Posterior cingulate gyrus (tissue), 11 donors: ENCODE results near the gene OPCML.
A peak's percentile ranks its signal among the peaks of the same experiment; 100 is the strongest.

Experiments
- DNase-seq, 10 donors: peaks; one replicate each; pipeline versions ENCODE4 v3.0.0 to v3.0.0-alpha.2; 2020 to 2021; ENCODE audit warnings: mixed read lengths in 3 of 10
- intact Hi-C: fragments of 100-400 bp; cut with DNase I; formaldehyde crosslinking; loops from one replicate; pipeline ENCODE4 v1.15.1; 2023

The OPCML gene

GRCh38 chr11:132888226-132888625, 644.1 kb downstream of the OPCML start:
- DNase-seq, result no peak
- intact Hi-C loops, result no loop called here

DNA sequence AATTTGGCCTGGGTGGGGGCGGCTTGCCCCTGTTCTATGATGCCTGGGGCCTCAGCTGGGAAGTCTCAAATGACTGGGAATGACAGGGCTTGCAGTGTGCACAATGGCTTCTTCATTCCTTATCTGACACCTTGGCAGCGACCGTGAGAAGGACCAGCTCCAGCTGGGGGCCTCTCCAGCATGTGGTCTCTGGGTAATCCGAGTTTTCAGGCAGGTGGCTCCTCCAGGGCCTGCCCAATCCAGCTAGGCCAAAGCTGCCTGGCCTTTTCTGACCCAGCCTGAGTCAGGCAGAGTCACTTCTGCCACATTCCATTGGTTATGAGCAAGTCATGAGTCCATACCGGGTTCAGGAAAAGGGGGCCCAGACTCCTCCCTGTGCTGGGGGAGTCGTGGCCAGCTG, 646.0 kb downstream of the OPCML start:
- intact Hi-C loops, result no loop called here
- DNase-seq, result no peak

GRCh38 chr11:132883241-132883640, 649.1 kb downstream of the OPCML start:
- intact Hi-C loops, result no loop called here
- DNase-seq, result no peak

DNA sequence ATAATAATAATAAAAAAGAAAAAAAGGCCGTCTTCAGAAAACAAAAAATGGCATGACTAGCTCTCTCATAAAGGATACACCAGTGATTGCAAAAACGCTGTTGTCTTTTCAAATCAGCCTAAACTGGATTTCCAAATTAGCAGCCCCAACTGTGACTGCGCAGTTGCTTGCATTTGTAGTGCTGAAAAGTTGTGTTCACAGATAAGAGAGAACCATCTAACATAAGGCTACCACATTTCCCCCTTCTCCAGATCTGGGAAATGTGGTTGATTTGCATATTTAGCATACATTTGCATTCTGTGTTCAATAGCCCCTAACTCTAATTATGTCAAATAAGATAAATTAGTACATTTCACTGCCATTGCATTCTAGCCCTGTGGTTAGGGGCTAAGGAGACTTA, 650.7 kb downstream of the OPCML start:
- intact Hi-C loops, result no loop called here
- DNase-seq, result no peak

GRCh38 chr11:132878111-132878510, 654.2 kb downstream of the OPCML start:
- DNase-seq, result no peak
- intact Hi-C loops, result no loop called here

DNA sequence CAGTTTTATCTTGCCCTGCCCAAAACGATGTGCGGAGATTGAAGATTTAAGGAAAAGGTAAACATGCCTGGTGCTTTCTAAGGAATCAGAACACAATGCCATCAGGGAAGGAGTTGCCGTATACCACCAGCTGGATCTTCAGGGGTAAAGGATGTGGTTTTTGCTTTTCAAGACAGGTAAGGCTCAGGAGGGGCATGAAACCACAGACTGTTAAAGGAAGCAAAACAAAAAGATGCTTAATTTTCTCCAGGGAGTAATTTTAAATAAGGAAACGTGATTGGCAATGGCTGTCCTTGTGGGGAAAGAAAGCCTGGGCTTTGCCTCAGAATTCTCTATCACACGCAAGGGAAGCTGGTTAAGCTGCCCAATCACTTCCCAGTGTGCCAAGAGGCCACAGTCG, 655.6 kb downstream of the OPCML start:
- intact Hi-C loops, result no loop called here
- DNase-seq, result no peak

DNA sequence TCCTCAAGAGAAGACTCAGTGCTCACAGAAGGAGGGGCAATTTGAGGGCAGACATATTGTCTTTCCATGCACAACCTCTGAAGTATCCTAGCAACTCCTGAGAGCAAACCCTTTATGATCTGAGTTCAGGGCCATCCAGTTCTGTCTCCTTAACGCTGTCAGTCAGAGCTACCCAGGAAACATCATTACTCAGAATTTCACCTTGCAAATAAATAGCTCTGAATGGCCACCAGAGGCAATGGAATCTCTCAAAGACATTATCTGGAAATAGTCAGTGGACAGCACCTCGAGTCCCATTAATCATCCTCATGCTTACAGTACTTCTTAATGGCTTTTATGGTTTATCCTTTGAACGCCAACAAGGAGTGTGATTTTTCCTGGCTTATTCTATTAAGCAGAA, 656.1 kb downstream of the OPCML start:
- no peak for DNase-seq
- intact Hi-C loops, result no loop called here

DNA sequence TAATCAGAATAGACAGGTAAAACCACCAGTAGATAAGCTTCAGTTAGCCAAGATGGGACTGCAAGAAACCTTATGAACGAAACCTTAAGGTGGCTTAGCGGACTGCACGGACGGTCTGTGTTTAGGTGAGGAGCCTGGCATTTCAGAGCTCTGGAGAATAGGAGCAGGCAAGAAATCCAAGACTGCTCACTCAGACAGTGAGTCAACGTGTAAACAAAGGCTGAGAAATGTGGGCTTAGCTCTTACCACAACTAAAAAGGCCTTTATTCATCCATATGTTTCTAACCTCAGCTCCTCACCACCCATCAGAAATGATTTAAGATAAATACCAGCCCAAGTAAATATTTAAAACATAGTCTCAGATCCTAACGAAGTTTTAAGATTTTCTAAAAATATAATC, 657.7 kb downstream of the OPCML start:
- DNase-seq, result no peak
- intact Hi-C loops, result no loop called here

DNA sequence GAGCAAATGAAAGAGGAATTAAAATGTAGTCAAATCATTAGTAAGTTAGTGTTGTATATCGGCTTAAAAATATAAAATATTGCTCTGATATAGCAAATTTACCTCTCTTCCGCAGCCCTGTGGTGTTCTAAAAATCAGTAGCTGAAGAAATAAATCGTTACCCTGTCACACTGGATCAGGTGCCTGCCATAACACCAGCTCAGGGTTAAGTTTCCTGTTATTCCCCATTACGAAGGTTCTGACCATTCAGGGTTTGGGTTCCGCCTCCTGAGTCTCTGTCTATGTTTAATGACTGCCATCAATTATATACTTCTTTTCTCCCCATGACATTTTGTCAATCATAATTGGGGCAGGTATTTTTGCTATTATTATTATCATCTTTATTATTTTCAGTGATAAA, 658.5 kb downstream of the OPCML start:
- intact Hi-C loops, result no loop called here
- DNase-seq, result no peak

GRCh38 chr11:132872211-132872610, 660.1 kb downstream of the OPCML start:
- intact Hi-C loops, result no loop called here
- DNase-seq, result peak in 2 of 10 donors; percentile 77 to 83

DNA sequence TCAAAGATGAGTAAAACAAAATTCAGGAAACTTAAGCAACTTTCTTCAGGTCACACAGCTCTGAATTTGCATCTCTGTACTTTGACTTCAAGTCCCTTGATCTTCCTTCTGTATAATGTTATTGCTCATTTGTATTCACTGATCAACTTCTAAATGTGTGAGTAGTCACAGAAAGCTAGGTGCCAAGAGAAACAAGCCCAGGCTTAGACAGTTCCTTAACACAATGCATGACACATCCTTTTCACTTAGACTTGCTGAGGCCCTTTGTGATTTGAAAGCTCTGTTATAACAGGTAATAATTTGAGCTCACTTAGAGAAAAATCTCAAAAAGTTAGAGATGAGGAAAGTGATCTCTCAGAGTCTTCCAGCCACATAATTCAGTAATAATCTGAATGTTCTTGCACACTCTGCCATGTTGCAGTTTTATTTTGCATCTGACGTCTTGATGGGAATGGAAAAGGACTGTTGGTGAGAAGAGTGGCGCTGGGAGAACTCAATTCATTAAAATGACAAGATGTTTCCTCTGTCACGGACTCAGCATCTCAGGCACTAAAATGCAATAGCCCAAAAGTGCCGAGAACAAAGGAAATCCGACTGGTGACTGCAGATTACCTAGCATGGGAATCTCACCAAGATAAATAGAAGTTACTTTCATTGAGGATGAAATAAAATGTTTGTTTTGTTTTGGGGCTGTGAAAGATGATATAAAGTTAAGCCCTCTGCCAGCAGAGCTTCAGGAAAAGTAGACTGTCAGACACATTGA, 665.3 kb downstream of the OPCML start:
- no peak for DNase-seq
- intact Hi-C loops, result no loop called here

DNA sequence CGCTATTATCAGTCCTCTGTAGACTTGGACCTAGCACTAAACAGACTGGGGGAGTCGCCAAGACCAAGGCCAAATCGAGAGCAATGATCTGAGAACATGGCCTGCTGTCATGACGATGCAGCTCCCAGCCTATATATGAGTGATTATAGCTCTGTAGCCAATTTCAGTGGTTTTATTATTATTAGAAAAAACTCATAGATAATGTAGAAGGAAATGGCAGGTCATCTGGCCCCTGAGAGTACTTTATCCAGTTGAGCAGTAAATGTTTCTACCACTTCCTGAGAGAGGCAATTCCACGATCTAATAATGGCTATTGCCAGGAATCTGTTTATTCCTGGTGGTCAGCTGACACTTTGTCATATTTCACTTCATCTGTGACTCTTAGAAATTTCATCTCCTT, 666.7 kb downstream of the OPCML start:
- no peak for DNase-seq
- intact Hi-C loops, result no loop called here

GRCh38 chr11:132864811-132865576, 667.3 kb downstream of the OPCML start:
- DNase-seq, result peak in 2 of 10 donors; percentile 55 to 66
- intact Hi-C loops, result no loop called here

DNA sequence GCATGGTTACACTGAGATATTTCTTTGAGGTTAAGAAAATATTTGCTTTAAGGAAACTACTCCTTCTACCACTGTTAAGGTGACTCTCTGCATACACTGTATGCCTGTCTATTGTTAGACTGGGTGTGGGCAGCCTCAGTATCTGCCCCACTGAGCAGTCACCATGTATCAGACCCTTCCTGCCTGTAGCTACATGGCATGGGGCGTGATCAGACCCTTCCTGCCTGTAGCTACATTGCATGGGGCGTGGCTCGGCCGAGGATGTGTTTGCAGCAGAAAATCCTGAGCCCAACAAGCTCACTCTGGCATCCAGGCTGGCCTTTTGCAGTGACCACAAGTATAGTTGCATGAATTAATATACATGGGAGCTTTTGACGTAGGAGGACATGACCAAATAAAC, 669.4 kb downstream of the OPCML start:
- no peak for DNase-seq
- intact Hi-C loops, result no loop called here

- no peak for DNase-seq
- intact Hi-C loops, result no loop called here
Measured at GRCh38 chr11:132862137-132862536, 670.2 kb downstream of the OPCML start.

DNA sequence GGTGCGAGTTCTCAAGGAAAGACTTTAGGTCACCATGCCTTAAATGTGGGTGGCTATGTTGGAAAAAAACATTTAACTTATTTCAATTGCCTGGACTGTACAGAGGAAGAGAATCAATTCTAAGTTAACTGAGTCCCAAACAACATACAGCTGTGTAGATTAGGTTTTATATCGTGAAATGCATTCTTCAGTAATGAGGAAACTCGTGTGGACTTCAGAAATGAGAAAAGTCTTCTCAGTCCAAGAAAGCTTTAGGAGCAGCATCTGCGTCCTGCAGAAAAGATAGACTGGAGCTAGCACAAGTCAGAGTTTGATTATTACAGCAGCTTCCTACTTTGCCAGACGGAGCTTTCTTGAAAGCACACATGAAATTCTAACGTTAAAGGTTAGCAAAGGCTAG, 673.0 kb downstream of the OPCML start:
- no peak for DNase-seq
- intact Hi-C loops, result no loop called here

DNA sequence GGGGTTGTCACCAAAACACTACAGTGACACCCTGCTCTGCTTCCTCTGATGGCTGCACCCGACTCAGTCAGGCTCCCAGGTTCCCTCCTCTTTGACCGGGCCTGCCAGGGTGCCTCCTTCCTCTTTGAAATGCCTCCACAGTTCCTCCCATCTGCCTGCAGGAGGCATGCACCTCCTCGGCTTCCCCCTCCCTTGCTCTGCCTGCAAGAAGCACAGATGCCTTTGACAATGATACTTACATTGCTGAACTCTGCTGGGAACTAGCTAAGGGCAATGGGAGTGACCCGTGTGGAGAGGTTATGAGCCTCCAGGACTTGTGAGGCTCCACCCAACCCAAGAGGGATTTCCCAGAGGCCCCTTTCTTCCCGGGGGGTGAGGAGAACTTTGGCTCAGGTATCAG, 674.1 kb downstream of the OPCML start:
- peak in 3 of 10 donors; percentile 74 to 85 (median 79) for DNase-seq
- intact Hi-C loops, result no loop called here

GRCh38 chr11:132856032-132856431, 676.3 kb downstream of the OPCML start:
- intact Hi-C loops, result no loop called here
- no peak for DNase-seq

DNA sequence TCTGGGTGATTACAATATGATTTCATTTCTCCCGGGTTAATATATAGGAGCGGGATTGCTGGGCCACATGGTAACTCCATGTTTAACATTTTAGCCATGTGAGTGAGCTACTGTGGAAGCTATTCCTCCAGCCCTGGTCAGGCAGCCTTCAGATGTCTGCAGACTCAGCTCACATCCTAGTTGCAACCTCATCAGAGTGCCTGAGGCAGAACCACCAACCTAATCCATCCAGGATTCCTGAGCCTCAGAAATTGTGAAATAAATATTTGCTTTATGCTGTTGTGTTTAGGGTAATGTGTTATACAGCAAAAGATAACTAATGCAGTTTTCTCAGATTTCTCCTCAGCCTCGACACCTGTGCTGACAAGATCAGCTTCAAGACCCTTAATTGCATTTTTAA, 676.8 kb downstream of the OPCML start:
- DNase-seq, result no peak
- intact Hi-C loops, result no loop called here

DNA sequence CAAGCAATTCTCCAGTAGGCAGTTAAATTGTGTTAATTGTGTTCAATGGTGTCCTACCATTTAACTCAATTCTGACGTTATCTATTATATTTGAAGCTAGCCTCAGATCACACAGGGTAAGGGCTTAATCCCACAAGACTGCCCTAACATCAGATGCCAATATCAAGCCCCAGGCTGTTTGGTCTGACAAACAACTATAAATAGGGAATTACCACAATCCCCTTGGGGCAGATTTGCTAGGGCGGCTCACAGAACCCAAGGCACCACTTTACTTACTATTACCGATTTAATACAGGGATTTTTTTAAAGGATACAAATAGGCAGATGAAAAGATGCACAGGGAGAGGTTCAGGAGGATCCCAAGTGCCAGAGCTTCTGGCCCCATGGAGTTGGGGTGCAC, 678.4 kb downstream of the OPCML start:
- intact Hi-C loops, result no loop called here
- no peak for DNase-seq

DNA sequence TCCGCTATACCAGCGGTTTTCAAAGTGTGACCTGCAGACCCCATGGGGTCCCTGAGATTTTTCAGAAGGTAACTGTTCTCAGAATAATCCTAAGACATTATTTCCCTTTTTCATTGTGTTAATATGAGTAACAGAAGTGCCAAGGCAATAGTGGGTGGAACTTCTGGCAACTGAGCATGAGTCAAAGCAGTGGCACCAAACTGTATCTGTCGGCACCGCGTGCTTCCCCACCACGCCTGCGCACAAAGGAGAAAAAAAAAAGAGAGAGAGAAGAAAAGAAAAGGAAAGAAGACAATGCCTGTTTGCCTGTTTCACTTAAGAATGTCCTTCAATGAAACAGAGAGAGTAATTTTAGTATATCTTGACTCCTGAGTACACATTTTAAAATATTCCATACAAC, 679.9 kb downstream of the OPCML start:
- intact Hi-C loops, result no loop called here
- peak in 2 of 10 donors; percentile 76 to 84 for DNase-seq

DNA sequence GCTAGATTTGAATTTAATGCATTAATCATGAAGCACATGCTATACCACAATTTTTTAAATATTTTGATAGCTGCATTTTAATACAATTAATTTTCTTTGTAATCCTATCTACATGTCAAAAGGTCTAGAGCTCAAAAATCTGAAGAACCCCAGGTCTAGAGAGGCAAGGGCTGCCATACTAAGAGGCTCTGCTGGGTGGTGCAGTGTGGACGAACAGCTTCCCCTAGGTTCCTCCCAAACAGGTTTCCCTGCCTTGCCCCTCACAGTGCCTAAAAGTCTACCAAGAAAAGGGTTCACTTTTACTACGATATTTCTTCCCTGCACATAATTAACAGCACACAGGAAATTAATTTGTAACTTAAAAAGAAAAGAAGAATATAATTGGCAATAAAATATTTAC, 681.1 kb downstream of the OPCML start:
- DNase-seq, result no peak
- intact Hi-C loops, result no loop called here
